GM19023 (cell line): ENCODE results near the gene SPOUT1.
"Not testable (repeated sequence)": the region's sequence is repeated elsewhere in the genome, so short reads cannot be mapped to it uniquely, and the experiment has no call there.

Experiments used
- ATAC-seq: cut with Tn5 transposase; IDR thresholded peaks from one replicate; pipeline ENCODE4 v1.9.1; 2021; ENCODE audit warnings: mild to moderate bottlenecking, moderate library complexity; ENCODE audit not compliant: unreplicated experiment

The SPOUT1 gene

DNA sequence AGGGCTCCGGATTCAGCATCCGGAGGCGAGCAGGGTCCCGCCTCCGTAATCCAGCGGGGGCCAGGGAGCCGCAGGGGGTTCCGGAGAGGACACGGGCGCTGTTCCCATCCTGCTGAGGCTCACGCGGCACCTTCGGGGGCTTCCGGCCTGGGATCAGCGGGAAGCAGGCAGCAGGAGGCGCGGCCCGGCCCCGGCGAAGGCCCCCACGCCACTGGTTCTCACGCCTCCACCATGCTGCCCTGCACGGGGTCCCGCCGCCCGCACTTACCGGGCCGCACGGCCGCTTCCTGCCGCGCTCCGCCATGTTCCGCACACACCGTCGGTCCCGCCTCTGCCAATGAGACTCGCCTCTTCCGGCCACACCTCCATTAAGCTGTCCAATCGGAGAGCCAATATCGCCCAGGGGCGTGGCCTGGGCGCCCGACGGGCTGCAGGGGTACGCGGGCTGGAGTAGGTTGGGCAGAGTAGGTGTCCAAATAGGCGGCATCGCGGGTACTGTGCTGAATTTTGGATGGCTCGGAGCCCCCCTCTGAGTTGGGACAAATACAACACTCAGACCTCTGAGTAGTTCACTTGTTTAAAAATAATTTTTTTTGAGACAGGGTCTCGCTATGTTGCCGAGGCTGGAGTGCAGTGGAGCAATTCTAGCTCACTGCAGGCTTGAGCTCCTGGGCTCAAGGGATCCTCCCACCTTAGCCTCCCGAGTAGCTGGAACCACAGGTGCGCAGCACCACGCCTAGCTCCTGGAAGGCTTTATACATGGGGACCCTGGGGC lies at the start of gene SPOUT1:
Gene SPOUT1 (minus strand): TSS at position 318 of the 775 bp plus-strand sequence. CDS start 14 bp downstream, at position 304.
- peak; percentile 97 for ATAC-seq

DNA sequence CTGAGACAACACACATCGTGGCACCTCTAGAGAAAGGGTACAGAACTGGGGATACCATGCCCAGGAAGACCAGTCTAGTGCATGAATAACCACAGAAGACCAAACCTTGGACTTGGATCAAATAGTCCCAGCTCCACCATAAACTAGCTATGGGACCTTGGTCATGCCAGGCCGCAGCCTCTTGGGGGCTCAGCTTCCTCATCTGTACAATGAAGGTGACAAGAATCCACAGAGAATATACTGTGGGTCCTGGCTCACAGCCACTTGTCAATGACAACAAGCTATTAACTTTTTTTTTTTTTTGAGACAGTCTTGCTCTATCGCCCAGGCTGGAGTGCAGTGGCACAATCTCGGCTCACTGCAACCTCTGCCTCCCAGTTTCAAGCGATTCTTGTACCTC lies 48.3 kb upstream of the SPOUT1 start:
- ATAC-seq, result no peak

- not testable (repeated sequence) for ATAC-seq
Observed at GRCh38 chr9:128870941-128871265, 41.3 kb upstream of the SPOUT1 start.

GRCh38 chr9:128870128-128870940 lies 40.7 kb upstream of the SPOUT1 start:
- no peak for ATAC-seq

GRCh38 chr9:128863647-128864046 lies 34.1 kb upstream of the SPOUT1 start:
- ATAC-seq, result peak; percentile 60

GRCh38 chr9:128862401-128862851 lies 32.8 kb upstream of the SPOUT1 start:
- no peak for ATAC-seq

DNA sequence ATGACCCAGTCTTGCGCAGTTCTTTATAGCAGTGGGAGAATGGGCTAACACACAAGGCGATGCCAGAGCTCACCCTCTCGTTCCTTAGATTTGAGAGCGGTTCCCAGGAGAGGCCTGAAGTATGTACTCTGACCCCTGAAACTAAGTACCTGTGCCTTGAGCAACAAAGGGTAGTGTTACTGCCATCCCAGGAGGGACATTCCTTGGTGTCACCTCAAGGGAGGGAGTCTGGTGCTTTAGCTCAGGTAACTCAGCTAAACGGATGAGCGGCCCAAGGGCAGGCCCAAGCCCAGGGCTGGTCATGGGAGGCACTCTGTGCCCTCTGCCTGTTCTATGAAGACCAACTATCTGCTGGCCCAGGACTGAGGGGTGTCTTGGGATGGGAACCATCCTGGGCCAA lies 31.9 kb upstream of the SPOUT1 start:
- no peak for ATAC-seq

DNA sequence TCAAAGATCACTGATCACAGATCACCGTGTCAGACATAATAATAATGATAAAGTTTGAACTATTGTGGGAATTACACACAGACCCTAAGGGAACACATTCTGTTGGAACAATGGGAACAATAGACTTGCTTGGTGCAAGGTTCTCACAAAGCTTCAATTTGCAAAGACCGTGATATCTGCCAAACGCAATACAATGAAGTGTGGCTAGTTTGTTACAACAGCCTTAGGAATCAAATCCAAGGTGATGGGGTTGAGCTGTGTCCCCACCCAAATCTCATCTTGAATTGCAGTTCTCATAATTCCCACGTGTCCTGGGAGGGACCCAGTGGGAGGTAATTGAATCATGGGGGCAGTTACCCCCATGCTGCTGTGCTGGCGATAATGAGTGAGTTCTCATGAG lies 31.3 kb upstream of the SPOUT1 start:
- ATAC-seq, result no peak

DNA sequence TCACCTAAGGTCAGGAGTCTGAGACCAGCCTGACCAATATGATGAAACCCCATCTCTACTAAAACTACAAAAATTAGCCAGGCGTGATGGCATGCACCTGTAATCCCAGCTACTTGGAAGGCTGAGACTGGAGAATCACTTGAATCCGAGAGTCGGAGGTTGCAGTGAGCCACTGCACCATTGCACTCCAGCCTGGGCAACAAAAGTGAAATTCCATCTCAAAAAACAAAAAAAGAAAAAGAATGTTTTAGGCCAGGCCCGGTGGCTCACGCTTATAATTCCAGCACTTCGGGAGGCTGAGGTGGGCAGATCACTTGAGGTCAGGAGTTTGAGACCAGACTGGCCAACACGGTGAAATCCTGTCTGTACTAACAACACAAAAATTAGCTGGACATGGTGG lies 28.9 kb upstream of the SPOUT1 start:
- not testable (repeated sequence) for ATAC-seq

- ATAC-seq, result not testable (repeated sequence)
Observed at GRCh38 chr9:128854454-128854853, 24.9 kb upstream of the SPOUT1 start.

DNA sequence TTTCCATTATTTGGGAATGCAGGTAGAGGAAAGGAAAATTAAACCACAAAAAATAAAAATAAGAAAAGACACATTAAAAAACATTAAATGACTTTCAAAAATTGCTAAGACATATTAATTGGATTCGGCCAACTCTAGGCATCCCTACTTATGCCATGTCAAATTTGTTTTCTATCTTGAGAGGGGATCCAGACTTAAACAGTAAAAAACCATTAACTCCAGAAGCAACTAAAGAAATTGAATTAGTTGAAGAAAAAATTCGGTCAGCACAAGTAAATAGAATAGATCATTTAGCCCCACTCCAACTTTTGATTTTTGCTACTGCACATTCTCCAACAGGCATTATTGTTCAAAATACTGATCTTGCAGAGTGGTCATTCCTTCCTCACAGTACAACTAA lies 23.1 kb upstream of the SPOUT1 start:
- not testable (repeated sequence) for ATAC-seq

DNA sequence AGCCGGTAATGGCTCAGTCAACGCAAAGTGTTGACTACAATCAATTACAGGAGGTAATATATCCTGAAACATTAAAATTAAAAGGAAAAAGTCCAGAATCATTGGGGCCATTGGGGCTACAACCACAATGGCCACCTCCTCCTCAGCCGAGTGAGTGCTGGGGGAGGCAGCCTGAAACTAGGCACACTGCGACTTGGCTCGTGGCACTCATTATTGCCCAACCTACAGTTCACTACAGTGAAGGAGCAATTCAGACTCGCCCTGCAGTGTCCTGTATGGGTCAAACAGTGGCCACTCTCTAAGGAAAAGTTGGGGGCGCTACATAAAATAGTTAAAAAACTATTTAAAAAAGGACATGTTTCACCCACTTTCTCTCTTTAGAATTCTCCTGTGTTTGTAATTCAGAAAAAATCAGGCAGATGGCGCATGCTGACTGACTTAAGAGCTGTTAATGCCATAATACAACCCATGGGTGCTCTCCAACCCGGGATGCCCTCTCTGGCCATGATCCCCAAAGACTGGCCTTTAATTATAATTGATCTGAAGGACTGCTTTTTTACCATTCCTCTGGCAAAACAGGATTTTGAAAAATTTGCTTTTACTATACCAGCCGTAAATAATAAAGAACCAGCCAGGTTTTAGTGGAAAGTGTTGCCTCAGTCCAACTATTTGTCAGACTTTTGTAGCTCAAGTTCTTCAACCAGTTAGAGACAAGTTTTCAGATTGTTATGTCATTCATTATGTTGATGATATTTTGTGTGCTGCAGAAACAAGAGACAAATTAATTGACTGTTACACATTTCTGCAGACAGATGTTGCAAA lies 22.4 kb upstream of the SPOUT1 start:
- not testable (repeated sequence) for ATAC-seq

GRCh38 chr9:128851024-128851423 lies 21.4 kb upstream of the SPOUT1 start:
- ATAC-seq, result not testable (repeated sequence)

GRCh38 chr9:128847803-128848202 lies 18.2 kb upstream of the SPOUT1 start:
- ATAC-seq, result no peak

DNA sequence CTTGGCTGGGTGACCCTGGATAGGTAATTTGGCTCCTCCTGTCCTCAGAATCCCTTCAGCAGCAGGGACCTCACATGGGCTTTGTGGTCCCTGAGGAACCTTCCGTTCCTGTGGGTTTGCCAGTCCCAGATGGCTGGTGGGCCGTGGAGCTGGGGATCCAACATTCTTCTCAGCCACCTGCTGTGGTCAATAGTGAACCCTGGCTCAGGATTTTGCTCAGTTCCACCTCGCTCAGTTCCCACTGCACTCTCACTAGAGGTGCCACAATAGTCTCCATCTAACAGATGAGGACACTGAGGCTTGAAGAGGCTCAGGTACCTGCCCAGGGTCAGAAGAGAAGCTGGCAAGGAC lies 17.1 kb upstream of the SPOUT1 start:
- ATAC-seq, result no peak

- no peak for ATAC-seq
Observed at GRCh38 chr9:128845186-128845931, 15.8 kb upstream of the SPOUT1 start.

DNA sequence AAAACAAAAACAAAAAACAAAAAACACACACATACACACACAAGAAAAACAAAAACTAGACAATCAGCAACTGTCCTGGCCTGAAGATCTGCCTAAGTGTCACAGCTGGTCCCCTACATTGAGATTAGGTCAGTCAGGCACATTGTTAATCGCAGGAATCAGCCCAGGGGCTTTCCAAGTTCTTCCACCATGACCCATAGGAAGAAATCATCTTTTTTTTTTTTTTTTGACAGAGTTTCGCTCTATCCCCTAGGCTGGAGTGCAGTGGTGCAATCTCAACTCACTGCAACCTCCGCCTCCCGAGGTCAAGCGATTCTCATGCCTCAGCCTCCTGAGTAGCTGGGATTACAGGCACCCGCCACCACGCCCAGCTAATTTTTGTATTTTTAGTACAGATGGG lies 13.6 kb upstream of the SPOUT1 start:
- ATAC-seq, result not testable (repeated sequence)

GRCh38 chr9:128841694-128842492 lies 12.3 kb upstream of the SPOUT1 start:
- no peak for ATAC-seq

- no peak for ATAC-seq
Observed at GRCh38 chr9:128840524-128840923, 10.9 kb upstream of the SPOUT1 start.

DNA sequence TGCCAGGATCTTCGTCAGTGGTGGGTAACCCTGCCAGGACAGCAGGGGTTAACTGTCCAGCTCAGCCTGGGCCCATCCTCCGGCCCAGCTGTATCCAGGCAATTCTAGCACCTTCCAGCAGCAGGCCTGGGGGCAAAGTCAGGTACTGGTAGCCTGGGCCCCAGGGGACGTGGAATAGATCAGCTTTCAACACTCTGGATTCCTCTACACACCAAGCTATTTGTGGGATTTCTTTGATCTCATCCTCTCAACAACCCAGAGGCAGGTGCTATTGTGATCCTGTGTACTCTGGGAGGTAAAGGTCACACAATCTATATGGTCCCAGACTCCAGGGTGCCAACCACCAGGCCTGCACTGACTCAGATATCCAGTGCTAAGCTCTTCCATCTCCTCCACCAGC lies 8.7 kb upstream of the SPOUT1 start:
- ATAC-seq, result no peak
